ENCODE measurements around the gene PTPRM.

DNA sequence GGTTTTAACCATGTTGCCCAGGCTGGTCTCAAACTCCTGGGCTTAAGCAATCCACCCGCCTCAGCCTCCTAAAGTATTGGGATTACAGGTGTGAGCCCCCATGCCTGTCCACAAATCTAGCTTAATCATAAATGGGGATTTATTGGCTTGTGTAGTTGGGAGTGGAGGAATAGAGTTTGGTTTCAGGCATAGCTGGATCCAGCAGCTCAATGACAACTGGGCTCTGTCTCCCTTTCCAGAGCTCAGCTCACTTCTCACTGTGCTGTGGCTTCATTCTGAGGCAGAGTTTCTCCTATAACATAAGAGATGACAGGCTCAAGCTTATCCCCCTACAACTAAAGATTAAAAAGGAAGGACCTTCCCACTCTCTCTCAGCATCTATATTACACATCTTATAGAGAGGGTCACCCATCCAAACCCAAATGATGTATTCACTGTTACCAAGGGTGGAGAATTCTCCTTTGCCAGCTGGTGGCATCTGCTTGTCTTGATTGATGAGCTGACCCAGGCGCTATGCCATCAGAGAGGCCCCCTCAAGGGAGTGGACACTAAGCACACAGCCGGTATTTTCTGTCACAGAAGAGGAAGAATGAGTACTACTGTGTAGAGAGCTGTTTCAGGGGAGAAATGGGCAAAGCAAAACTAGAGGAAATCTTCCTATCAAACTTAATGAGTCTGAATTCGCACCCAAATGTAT lies 280.4 kb downstream of the PTPRM start:
- no peak for TF ChIP-seq KDM5A (IDR thresholded peaks at IDR 0.05; ENCODE audit: low read length)
- TF ChIP-seq, protein P1, sequence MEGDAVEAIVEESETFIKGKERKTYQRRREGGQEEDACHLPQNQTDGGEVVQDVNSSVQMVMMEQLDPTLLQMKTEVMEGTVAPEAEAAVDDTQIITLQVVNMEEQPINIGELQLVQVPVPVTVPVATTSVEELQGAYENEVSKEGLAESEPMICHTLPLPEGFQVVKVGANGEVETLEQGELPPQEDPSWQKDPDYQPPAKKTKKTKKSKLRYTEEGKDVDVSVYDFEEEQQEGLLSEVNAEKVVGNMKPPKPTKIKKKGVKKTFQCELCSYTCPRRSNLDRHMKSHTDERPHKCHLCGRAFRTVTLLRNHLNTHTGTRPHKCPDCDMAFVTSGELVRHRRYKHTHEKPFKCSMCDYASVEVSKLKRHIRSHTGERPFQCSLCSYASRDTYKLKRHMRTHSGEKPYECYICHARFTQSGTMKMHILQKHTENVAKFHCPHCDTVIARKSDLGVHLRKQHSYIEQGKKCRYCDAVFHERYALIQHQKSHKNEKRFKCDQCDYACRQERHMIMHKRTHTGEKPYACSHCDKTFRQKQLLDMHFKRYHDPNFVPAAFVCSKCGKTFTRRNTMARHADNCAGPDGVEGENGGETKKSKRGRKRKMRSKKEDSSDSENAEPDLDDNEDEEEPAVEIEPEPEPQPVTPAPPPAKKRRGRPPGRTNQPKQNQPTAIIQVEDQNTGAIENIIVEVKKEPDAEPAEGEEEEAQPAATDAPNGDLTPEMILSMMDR (IDR thresholded peaks at IDR 0.05; ENCODE audit: control extremely low read depth in 1 of 3, insufficient read depth in 1 of 3, low read depth in 1 of 3, low read length in 3 of 3), result no peak
